Measurements from ENCODE around the gene SEPTIN1.
"Not testable (repeated sequence)": the region's sequence is repeated elsewhere in the genome, so short reads cannot be mapped to it uniquely, and the experiment has no call there.

Gene SEPTIN1

DNA sequence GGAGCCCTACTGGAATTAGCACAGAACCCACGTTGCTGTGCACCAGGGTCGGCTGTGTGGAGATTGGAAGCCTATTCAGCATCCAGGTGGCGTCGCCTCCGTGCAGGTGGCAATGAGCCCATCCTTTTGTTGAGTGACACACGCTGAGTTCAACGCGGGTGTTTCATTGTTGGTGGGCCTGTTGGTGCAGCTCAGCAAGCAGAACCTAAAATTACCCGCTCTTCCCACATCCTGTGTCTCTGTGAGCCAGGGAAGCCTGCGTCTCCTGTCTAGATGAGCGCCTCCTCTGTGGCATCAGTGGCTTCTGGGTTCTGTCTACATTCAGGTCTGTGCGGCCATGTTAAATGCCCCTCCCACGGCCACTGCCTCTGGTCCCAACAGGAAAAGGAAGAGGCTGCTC is 41.7 kb downstream of the SEPTIN1 start:
- Histone ChIP-seq H2AFZ (ENCODE audit: low read length) (no peak overlapping the region), H3K4me3 (ENCODE audit: low read length, poor library complexity, severe bottlenecking) (no peak overlapping the region), H3K4me2 (ENCODE audit: low read depth, low read length, poor library complexity, severe bottlenecking) (no peak overlapping the region), H3K9me2 (replicated peaks; ENCODE audit: low read depth, low read length) (no peaks in the 10 kb centered on the region), H3K27me3 (ENCODE audit: insufficient read depth, low read length, poor library complexity, severe bottlenecking) (no peaks in the 10 kb centered on the region), H3K4me1 (ENCODE audit: insufficient read depth, low read length, poor library complexity, severe bottlenecking) (peaks cover 8% of the 10 kb centered on the region), H3K36me3 (ENCODE audit: insufficient read depth, low read length) (no peaks in the 10 kb centered on the region), H4K20me1 (ENCODE audit: insufficient read depth, low read length, poor library complexity, severe bottlenecking) (no peaks in the 10 kb centered on the region), H3K9me3 (ENCODE audit: insufficient read depth, low read depth, low read length) (no peaks in the 10 kb centered on the region), H3K9ac (ENCODE audit: low read depth, low read length, poor library complexity, severe bottlenecking) (no peak overlapping the region), H3F3A (ENCODE audit: low read depth) (no peaks in the 10 kb centered on the region), H3K79me2 (ENCODE audit: insufficient read depth, low read length) (no peaks in the 10 kb centered on the region)
- TF ChIP-seq CTCF (conservative IDR thresholded peaks at IDR 0.05; ENCODE audit: low read length) (no peak), EZH2phosphoT487 (IDR thresholded peaks at IDR 0.05; ENCODE audit: borderline replicate concordance) (no peak)

GRCh38 chr16:30338715-30339114 is 43.6 kb downstream of the SEPTIN1 start:
- H4K20me1 ChIP-seq (ENCODE audit: insufficient read depth, low read length, poor library complexity, severe bottlenecking); H3K9ac ChIP-seq (ENCODE audit: low read depth, low read length, poor library complexity, severe bottlenecking); H3K79me2 ChIP-seq (ENCODE audit: insufficient read depth, low read length); H2AFZ ChIP-seq (ENCODE audit: low read length); H3K9me2 ChIP-seq (replicated peaks; ENCODE audit: low read depth, low read length); H3K36me3 ChIP-seq (ENCODE audit: insufficient read depth, low read length); H3F3A ChIP-seq (ENCODE audit: low read depth); H3K4me2 ChIP-seq (ENCODE audit: low read depth, low read length, poor library complexity, severe bottlenecking); H3K27me3 ChIP-seq (ENCODE audit: insufficient read depth, low read length, poor library complexity, severe bottlenecking); H3K9me3 ChIP-seq (ENCODE audit: insufficient read depth, low read depth, low read length); H3K4me3 ChIP-seq (ENCODE audit: low read length, poor library complexity, severe bottlenecking): not testable (repeated sequence)
- H3K4me1 ChIP-seq (ENCODE audit: insufficient read depth, low read length, poor library complexity, severe bottlenecking): peaks cover 11% of the 10 kb centered on the region

- peaks cover 11% of the 10 kb centered on the region for H3K4me1 ChIP-seq (ENCODE audit: insufficient read depth, low read length, poor library complexity, severe bottlenecking)
- not testable (repeated sequence) for H4K20me1 ChIP-seq (ENCODE audit: insufficient read depth, low read length, poor library complexity, severe bottlenecking); H3F3A ChIP-seq (ENCODE audit: low read depth); H3K79me2 ChIP-seq (ENCODE audit: insufficient read depth, low read length); H3K9me3 ChIP-seq (ENCODE audit: insufficient read depth, low read depth, low read length); H3K4me3 ChIP-seq (ENCODE audit: low read length, poor library complexity, severe bottlenecking); H3K9ac ChIP-seq (ENCODE audit: low read depth, low read length, poor library complexity, severe bottlenecking); H3K27me3 ChIP-seq (ENCODE audit: insufficient read depth, low read length, poor library complexity, severe bottlenecking); H3K36me3 ChIP-seq (ENCODE audit: insufficient read depth, low read length); H2AFZ ChIP-seq (ENCODE audit: low read length); H3K4me2 ChIP-seq (ENCODE audit: low read depth, low read length, poor library complexity, severe bottlenecking); H3K9me2 ChIP-seq (replicated peaks; ENCODE audit: low read depth, low read length)
These were observed 44.4 kb downstream of the SEPTIN1 start for GRCh38 chr16:30337964-30338357.

- peaks cover 11% of the 10 kb centered on the region for H3K4me1 ChIP-seq (ENCODE audit: insufficient read depth, low read length, poor library complexity, severe bottlenecking)
- H3K79me2 ChIP-seq (ENCODE audit: insufficient read depth, low read length): peaks cover 17% of the 10 kb centered on the region; the same call in 1 of the 2 replicates
- H3K9ac ChIP-seq (ENCODE audit: low read depth, low read length, poor library complexity, severe bottlenecking): peak overlapping the region; percentile 63
- no peaks in the 10 kb centered on the region for H3F3A ChIP-seq (ENCODE audit: low read depth)
- no peaks in the 10 kb centered on the region for H3K9me2 ChIP-seq (replicated peaks; ENCODE audit: low read depth, low read length)
- H3K36me3 ChIP-seq (ENCODE audit: insufficient read depth, low read length): no peaks in the 10 kb centered on the region
- H2AFZ ChIP-seq (ENCODE audit: low read length): peak overlapping the region; percentile 89
- H3K4me2 ChIP-seq (ENCODE audit: low read depth, low read length, poor library complexity, severe bottlenecking): peak overlapping the region; percentile 78
- no peaks in the 10 kb centered on the region for H3K9me3 ChIP-seq (ENCODE audit: insufficient read depth, low read depth, low read length)
- H3K27me3 ChIP-seq (ENCODE audit: insufficient read depth, low read length, poor library complexity, severe bottlenecking): no peaks in the 10 kb centered on the region
- peak overlapping the region; percentile 80 for H3K4me3 ChIP-seq (ENCODE audit: low read length, poor library complexity, severe bottlenecking)
- H4K20me1 ChIP-seq (ENCODE audit: insufficient read depth, low read length, poor library complexity, severe bottlenecking): peaks cover under 1% of the 10 kb centered on the region
- TF ChIP-seq EZH2phosphoT487 (IDR thresholded peaks at IDR 0.05; ENCODE audit: borderline replicate concordance) (no peak), CTCF (conservative IDR thresholded peaks at IDR 0.05; ENCODE audit: low read length) (no peak)
These were observed 46.5 kb downstream of the SEPTIN1 start for GRCh38 chr16:30335598-30336474.

- H3K9ac ChIP-seq (ENCODE audit: low read depth, low read length, poor library complexity, severe bottlenecking): peak overlapping the region; percentile 63
- not testable (repeated sequence) for H3F3A ChIP-seq (ENCODE audit: low read depth); H3K9me2 ChIP-seq (replicated peaks; ENCODE audit: low read depth, low read length); H3K9me3 ChIP-seq (ENCODE audit: insufficient read depth, low read depth, low read length); H4K20me1 ChIP-seq (ENCODE audit: insufficient read depth, low read length, poor library complexity, severe bottlenecking); H3K27me3 ChIP-seq (ENCODE audit: insufficient read depth, low read length, poor library complexity, severe bottlenecking); H3K36me3 ChIP-seq (ENCODE audit: insufficient read depth, low read length)
- H3K79me2 ChIP-seq (ENCODE audit: insufficient read depth, low read length): peaks cover 24% of the 10 kb centered on the region; the same call in 1 of the 2 replicates
- peak overlapping the region; percentile 80 for H3K4me3 ChIP-seq (ENCODE audit: low read length, poor library complexity, severe bottlenecking)
- H3K4me1 ChIP-seq (ENCODE audit: insufficient read depth, low read length, poor library complexity, severe bottlenecking): peaks cover 11% of the 10 kb centered on the region
- peak overlapping the region; percentile 89 for H2AFZ ChIP-seq (ENCODE audit: low read length)
- H3K4me2 ChIP-seq (ENCODE audit: low read depth, low read length, poor library complexity, severe bottlenecking): peak overlapping the region; percentile 78
These were observed 47.2 kb downstream of the SEPTIN1 start for GRCh38 chr16:30335028-30335597.
